Measurements from ENCODE around the gene MRM3. TPM values are rescaled to one million over a fixed set of nuclear protein-coding genes. Genes with fewer than 3 reads are reported as not detected.
A peak's percentile ranks its signal among the peaks of the same experiment; 100 is the strongest.
"Not testable (repeated sequence)": the region's sequence is repeated elsewhere in the genome, so short reads cannot be mapped to it uniquely, and the experiment has no call there.

The MRM3 gene
- total RNA-seq, 1 experiment from 2014 or later, result 21.8 TPM

GRCh38 chr17:788551-788950 is 6.4 kb downstream of the MRM3 start:
- Histone ChIP-seq H3K4me3 (no peak overlapping the region), H3K27me3 (no peaks in the 10 kb centered on the region), H3K9me3 (no peaks in the 10 kb centered on the region), H3K36me3 (peaks cover 13% of the 10 kb centered on the region)
- no peak for DNase-seq

DNA sequence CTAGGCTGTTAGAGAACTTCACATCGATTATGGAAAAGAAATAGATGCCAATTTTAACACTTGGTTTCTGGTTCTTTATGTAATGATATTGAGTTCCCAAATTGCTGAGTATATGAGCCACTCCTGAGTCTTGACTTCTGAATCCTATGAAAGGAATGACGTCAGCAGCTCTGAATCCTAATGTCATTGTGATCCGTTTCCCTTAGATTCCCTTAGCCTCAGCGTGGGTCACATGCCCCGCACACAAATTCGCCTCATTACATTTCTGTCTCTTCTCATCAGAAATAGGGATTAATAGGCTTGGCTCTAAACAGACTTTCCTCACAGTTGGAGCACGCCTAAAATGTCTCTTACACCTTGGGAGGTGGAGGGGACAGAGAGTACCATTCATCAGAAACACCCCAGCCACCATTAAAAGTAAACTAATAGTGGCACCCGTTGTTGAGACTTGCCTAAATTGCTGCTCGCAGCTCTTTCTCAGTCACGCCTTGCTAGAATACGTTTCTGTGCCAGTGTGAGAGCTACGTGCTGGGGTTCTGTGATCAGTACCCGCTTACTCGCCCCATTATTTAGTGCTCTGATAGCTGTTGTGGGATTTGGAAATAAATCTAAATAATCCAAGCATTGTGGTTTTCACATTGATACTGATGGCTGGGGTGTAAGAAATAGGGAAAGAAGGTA is 7.1 kb downstream of the MRM3 start:
- H3K9me3 ChIP-seq, result no peaks in the 10 kb centered on the region
- H3K36me3 ChIP-seq, result peaks cover 7% of the 10 kb centered on the region
- no peak overlapping the region for H3K4me3 ChIP-seq
- no peaks in the 10 kb centered on the region for H3K27me3 ChIP-seq
- DNase-seq, result no peak

- H3K4me3 ChIP-seq, H3K36me3 ChIP-seq, H3K9me3 ChIP-seq, H3K27me3 ChIP-seq: not testable (repeated sequence)
- DNase-seq, result peak; percentile 23
Observed at GRCh38 chr17:789931-790873, 8.0 kb downstream of the MRM3 start.

DNA sequence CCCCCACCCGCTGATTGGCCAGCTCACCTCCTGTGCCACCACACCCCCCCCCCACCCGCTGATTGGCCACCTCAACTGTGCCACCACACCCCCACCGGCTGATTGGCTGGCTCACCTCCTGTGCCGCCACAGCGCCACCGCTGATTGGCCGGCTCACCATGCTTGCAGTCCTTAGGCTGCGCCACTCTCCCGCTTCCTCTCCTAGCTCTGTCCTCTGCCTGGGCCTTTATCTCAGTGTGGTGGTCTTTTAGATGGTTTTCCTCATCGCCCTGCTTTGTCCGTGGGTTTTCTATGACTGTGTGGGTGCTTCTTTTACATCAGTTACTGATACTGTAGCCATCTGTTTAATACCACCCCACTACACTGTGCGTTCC is 8.7 kb downstream of the MRM3 start:
- H3K4me3 ChIP-seq, H3K36me3 ChIP-seq, H3K27me3 ChIP-seq, H3K9me3 ChIP-seq, DNase-seq: not testable (repeated sequence)

DNA sequence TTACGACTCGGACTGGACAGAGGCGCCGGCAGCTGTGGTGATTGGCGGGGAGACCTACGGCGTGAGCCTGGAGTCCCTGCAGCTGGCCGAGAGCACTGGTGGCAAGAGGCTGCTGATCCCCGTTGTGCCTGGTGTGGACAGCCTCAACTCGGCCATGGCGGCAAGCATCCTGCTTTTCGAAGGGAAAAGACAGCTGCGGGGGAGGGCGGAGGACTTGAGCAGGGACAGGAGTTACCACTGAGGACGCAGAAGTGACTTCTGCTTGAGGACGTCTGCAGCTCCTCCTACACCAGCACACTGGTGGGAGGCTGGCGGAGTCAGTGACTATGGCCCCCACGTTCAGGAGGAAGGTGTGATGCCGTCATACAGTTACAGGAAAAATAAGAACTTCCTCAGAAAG is 9.7 kb downstream of the MRM3 start:
- H3K27me3 ChIP-seq, result no peaks in the 10 kb centered on the region
- DNase-seq, result no peak
- H3K9me3 ChIP-seq, result no peaks in the 10 kb centered on the region
- H3K36me3 ChIP-seq, result peaks cover 10% of the 10 kb centered on the region
- no peak overlapping the region for H3K4me3 ChIP-seq

GRCh38 chr17:792277-792676 is 10.1 kb downstream of the MRM3 start:
- no peaks in the 10 kb centered on the region for H3K9me3 ChIP-seq
- peaks cover 10% of the 10 kb centered on the region for H3K36me3 ChIP-seq
- DNase-seq, result no peak

GRCh38 chr17:794876-795275 is 12.7 kb downstream of the MRM3 start:
- H3K36me3 ChIP-seq, result peaks cover 15% of the 10 kb centered on the region
- DNase-seq, result no peak
- H3K9me3 ChIP-seq, result no peaks in the 10 kb centered on the region
- no peaks in the 10 kb centered on the region for H3K27me3 ChIP-seq
- H3K4me3 ChIP-seq, result no peak overlapping the region

More at GRCh38 chr17:792277-792676, 10.1 kb downstream of the MRM3 start:
- Histone ChIP-seq H3K4me3 (no peak overlapping the region), H3K27me3 (no peaks in the 10 kb centered on the region)

DNA sequence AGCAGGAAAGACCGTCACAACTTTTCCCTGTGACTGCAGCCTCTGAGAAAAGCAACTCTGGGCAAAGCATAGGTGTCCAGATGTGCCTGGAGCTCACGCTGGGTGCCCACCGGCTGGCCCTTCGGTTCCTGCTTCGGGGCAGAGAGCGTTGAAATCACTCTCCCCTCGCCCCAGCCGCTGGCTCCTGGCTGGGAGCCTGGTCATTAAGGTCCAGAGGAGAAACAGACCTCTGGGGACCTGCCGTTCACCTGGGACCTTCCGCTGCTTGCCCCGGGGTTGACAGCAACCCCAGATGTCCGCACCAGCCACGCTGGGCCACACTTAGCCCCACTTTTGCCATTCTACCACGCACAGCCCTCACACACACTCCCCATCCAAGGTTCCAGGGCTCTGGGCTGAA is 13.1 kb downstream of the MRM3 start:
- Histone ChIP-seq H3K4me3 (no peak overlapping the region), H3K9me3 (no peaks in the 10 kb centered on the region)

GRCh38 chr17:795721-796120 is 13.6 kb downstream of the MRM3 start:
- no peak for DNase-seq
- H3K36me3 ChIP-seq, result peaks cover 15% of the 10 kb centered on the region
- H3K9me3 ChIP-seq, result no peaks in the 10 kb centered on the region

More for the DNA sequence above, 13.1 kb downstream of the MRM3 start:
- Histone ChIP-seq H3K27me3 (no peaks in the 10 kb centered on the region), H3K36me3 (peaks cover 15% of the 10 kb centered on the region)
- DNase-seq, result no peak

GRCh38 chr17:796609-797008 is 14.5 kb downstream of the MRM3 start:
- Histone ChIP-seq H3K27me3 (no peaks in the 10 kb centered on the region), H3K4me3 (no peak overlapping the region), H3K9me3 (no peaks in the 10 kb centered on the region), H3K36me3 (peaks cover 12% of the 10 kb centered on the region)
- no peak for DNase-seq

More at GRCh38 chr17:795721-796120, 13.6 kb downstream of the MRM3 start:
- no peak overlapping the region for H3K4me3 ChIP-seq
- H3K27me3 ChIP-seq, result no peaks in the 10 kb centered on the region

- H3K36me3 ChIP-seq, result peaks cover 9% of the 10 kb centered on the region
- H3K27me3 ChIP-seq, result no peaks in the 10 kb centered on the region
- no peak for DNase-seq
- no peaks in the 10 kb centered on the region for H3K9me3 ChIP-seq
- H3K4me3 ChIP-seq, result no peak overlapping the region
Observed at GRCh38 chr17:797236-797840, 15.2 kb downstream of the MRM3 start.

DNA sequence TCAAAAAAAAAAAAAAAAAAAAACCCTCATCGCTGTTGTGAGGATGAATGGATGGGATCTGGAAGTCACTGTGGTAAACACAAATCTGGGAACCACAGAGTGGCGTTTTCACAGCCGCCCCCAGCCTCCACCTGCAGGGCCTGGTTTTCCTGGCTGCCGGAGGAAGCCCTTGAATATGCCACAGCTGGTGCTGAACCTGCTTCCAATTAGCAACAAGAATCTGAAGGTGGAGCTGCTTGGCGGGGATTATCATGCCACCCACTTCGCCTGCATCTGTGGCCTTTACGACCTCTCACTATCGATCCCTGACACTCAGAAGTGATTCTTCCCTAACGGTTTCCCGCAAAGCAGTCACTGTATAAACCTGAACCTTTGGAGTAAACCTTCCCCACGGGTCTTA is 16.1 kb downstream of the MRM3 start:
- Histone ChIP-seq H3K36me3 (peaks cover 8% of the 10 kb centered on the region), H3K9me3 (no peaks in the 10 kb centered on the region), H3K4me3 (no peak overlapping the region), H3K27me3 (no peaks in the 10 kb centered on the region)
- no peak for DNase-seq

DNA sequence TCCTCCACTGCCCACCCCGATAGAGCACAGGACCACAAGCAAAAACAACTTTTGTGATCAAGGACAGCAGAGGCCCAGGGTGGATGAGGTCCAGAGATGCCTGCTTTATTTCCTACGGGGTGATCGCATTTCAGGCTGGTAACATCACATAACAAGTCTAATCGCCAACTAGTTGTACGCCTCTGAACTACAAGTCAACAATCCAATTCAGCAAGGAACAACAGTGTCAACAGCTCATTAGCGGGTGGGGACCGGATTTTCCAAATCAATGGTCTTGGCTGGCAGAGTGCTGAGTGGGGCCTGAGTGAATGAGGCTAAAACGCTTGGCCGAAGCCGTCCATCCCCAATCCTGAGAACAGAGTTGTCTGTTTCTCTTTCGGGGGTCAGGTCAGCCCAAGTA is 17.1 kb downstream of the MRM3 start:
- H3K36me3 ChIP-seq, result peaks cover 8% of the 10 kb centered on the region
- no peaks in the 10 kb centered on the region for H3K27me3 ChIP-seq
- H3K4me3 ChIP-seq, result no peak overlapping the region
- no peaks in the 10 kb centered on the region for H3K9me3 ChIP-seq
- no peak for DNase-seq

DNA sequence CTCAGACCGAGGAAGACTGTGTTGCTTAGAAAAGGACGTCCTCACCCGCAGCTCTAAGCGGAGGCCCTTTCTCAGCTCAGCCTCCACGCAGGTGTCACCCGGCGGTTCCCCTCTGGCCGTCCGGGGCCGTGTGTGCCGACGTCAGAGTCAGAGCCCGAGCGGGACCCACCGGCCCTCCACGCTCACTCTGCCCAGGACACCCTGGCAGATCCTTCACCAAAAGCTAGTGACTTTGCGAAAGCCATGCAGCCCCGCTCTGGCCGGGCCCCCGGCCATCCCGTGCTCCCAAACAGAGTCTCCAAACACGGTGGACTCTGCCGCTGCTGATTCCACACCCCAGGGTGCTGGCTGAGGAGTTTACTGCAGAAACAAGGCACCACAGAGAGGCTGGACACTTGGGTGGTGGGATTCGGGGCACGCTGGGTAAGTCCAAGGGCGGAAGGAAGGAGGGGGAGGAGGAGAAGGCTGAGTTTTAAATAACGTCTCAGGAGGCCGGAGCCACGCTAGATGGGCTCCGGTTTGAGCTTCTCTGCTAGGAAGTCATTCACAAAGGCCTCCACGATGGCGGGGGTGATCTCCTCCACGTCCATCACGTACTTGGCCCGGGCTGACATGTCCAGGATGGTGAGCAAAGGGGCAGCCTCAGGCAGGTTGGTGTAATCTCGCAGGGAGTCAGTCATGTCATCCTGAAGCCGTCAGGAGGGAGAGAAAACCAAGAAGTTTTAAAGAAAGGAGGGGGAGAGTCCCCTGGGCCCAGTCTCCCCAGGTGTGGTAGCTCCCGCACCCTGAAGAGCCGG is 18.5 kb downstream of the MRM3 start:
- no peak for DNase-seq
- Histone ChIP-seq H3K4me3 (no peak overlapping the region), H3K36me3 (peaks cover 5% of the 10 kb centered on the region), H3K9me3 (no peaks in the 10 kb centered on the region), H3K27me3 (no peaks in the 10 kb centered on the region)

DNA sequence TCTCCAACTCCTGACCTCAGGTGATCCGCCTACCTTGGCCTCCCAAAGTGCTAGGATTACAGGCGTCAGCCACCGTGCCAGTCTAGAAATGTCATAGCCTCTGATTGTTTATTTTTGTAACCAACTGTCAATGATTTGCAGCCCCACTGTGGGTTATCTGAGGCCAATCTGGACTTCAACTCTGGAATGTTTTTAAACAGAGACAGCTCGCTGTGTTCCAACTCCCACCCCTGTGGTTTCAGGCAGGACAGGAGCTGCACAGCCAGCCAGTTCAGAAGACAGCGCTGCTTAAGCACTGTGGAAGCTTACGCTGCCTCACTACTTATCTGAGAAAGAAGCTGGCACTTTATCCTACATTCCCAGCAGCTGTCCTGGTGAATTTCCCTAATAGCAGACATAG is 19.5 kb downstream of the MRM3 start:
- peak; percentile 33 for DNase-seq
- Histone ChIP-seq H3K9me3 (no peaks in the 10 kb centered on the region), H3K4me3 (no peak overlapping the region), H3K36me3 (peaks cover 5% of the 10 kb centered on the region; the same call in 1 of the 2 replicates), H3K27me3 (no peaks in the 10 kb centered on the region)

GRCh38 chr17:802481-802880 is 20.3 kb downstream of the MRM3 start:
- Histone ChIP-seq H3K9me3 (no peaks in the 10 kb centered on the region), H3K27me3 (no peaks in the 10 kb centered on the region), H3K36me3 (peaks cover 5% of the 10 kb centered on the region; the same call in 1 of the 2 replicates), H3K4me3 (no peak overlapping the region)
- no peak for DNase-seq
